Astrocyte of the cerebellum (primary cell): ENCODE data around the gene PKD1.

ENCODE experiments used
- DNase-seq: peaks from one replicate; pipeline ENCODE4 v3.0.0-alpha.2; 2011; ENCODE audit warnings: low read depth
- H3K4me3 ChIP-seq: 2 replicates; pipeline ENCODE4 v1.5.1; 2011; ENCODE audit warnings: mild to moderate bottlenecking, low read depth, low read length, moderate library complexity
- CTCF ChIP-seq: IDR thresholded peaks from 2 replicates; pipeline ENCODE4 v1.5.1; 2012; ENCODE audit warnings: low read length, low read depth, moderate library complexity, mild to moderate bottlenecking; ENCODE audit errors: missing control alignments
- in situ Hi-C: cut with HindIII; loops from 2 replicates; pipeline ENCODE4 v1.10.0; 2017; ENCODE audit warnings: low sequenced_read_pairs

Gene PKD1

GRCh38 chr16:2152695-2153506, 17.2 kb upstream of the PKD1 start:
- DNase-seq: no peak
- no peak for TF ChIP-seq CTCF
- peak overlapping the region; percentile 97 for H3K4me3 ChIP-seq
- in situ Hi-C loops: no loop called here

- H3K4me3 ChIP-seq: peak overlapping the region; percentile 7
- no peak for DNase-seq
- TF ChIP-seq CTCF: no peak
- in situ Hi-C loops: no loop called here
Measured at GRCh38 chr16:2151188-2152091, 15.7 kb upstream of the PKD1 start.

- TF ChIP-seq CTCF: no peak
- DNase-seq: no peak
- in situ Hi-C loops: no loop called here
- H3K4me3 ChIP-seq: peak overlapping the region; percentile 7
Measured at GRCh38 chr16:2150418-2151187, 14.9 kb upstream of the PKD1 start.

GRCh38 chr16:2149630-2150417, 14.1 kb upstream of the PKD1 start:
- H3K4me3 ChIP-seq: peak overlapping the region; percentile 37
- in situ Hi-C loops: no loop called here
- no peak for TF ChIP-seq CTCF
- no peak for DNase-seq

GRCh38 chr16:2148714-2149629, 13.3 kb upstream of the PKD1 start:
- TF ChIP-seq CTCF: no peak
- no peak for DNase-seq
- in situ Hi-C loops: no loop called here
- H3K4me3 ChIP-seq: peak overlapping the region; percentile 37
